Panc1 (cell line): Measurements from ENCODE around the gene MEX3D. TPM values are rescaled to one million over a fixed set of nuclear protein-coding genes. Genes with fewer than 3 reads are reported as not detected.
"Not testable (repeated sequence)": the region's sequence is repeated elsewhere in the genome, so short reads cannot be mapped to it uniquely, and the experiment has no call there.

Source experiments
- ATAC-seq: fragments of 200-7000 bp; cut with Tn5 transposase; 2 replicates; pipeline ENCODE4 v1.9.1; 2020; ENCODE audit warnings: mild to moderate bottlenecking, moderate library complexity
- BruUV-seq: library from RNA; stranded (reverse); fragments of 400-500 nt; replicated peaks from 2 replicates; lab custom pipeline; 2021; lab: Mats Ljungman, UMichigan
- CTCF ChIA-PET: fragments of 300-600 bp; sonication (Branson Sonifier 250); formaldehyde crosslinking; loops from one replicate; lab custom pipeline; 2022; ENCODE audit warnings: antibody characterized with exemption; lab: Charles Lee
- POLR2A ChIA-PET: fragments of 300-600 bp; sonication (Branson Sonifier 250); formaldehyde crosslinking; loops from one replicate; lab custom pipeline; 2022; ENCODE audit warnings: antibody characterized with exemption; lab: Charles Lee
- DNase-seq: peaks from one replicate; pipeline ENCODE4 v3.0.0-alpha.2; 2010; ENCODE audit warnings: low read depth, low spot score
- H3K27ac ChIP-seq: 2 replicates; pipeline ENCODE4 v1.5.1; 2011; ENCODE audit warnings: mild to moderate bottlenecking, low read length, inconsistent platforms
- H3K27me3 ChIP-seq: fragments of 200-500 bp; sonication (Bioruptor generic); 2 replicates; pipeline ENCODE4 v1.6.0; 2014; ENCODE audit warnings: low read length, inconsistent platforms; ENCODE audit not compliant: control insufficient read depth, insufficient read depth
- H3K36me3 ChIP-seq: fragments of 200-500 bp; sonication (Bioruptor generic); 2 replicates; pipeline ENCODE4 v1.5.1; 2014; ENCODE audit warnings: inconsistent platforms, mild to moderate bottlenecking, low read length, moderate library complexity; ENCODE audit not compliant: control insufficient read depth, insufficient read depth
- H3K4me1 ChIP-seq: 2 replicates; pipeline ENCODE4 v1.5.1; 2011; ENCODE audit warnings: inconsistent platforms, mild to moderate bottlenecking, low read length, moderate library complexity; ENCODE audit not compliant: control insufficient read depth, insufficient read depth
- H3K4me3 ChIP-seq, 2 experiments: 2 replicates each; pipeline ENCODE4 v1.5.1; 2011 to 2012; ENCODE audit warnings: low read depth in 2 of 2, low read length in 2 of 2, mild to moderate bottlenecking in 2 of 2, inconsistent platforms in 1 of 2, moderate library complexity in 1 of 2
- H3K9me3 ChIP-seq: fragments of 200-500 bp; sonication (Bioruptor generic); 2 replicates; pipeline ENCODE4 v1.5.1; 2014; ENCODE audit warnings: low read depth, mild to moderate bottlenecking, inconsistent platforms, low read length, moderate library complexity; ENCODE audit not compliant: control insufficient read depth, insufficient read depth
- CTCF ChIP-seq: fragments of 450-650 bp; IDR thresholded peaks from 2 replicates; pipeline ENCODE4 v1.5.1; 2017; ENCODE audit warnings: mild to moderate bottlenecking
- POLR2AphosphoS5 ChIP-seq: IDR thresholded peaks from 2 replicates; pipeline ENCODE4 v1.6.1; 2012; ENCODE audit warnings: mild to moderate bottlenecking, low read depth, low read length, moderate library complexity
- REST ChIP-seq, 2 experiments: IDR thresholded peaks; 2 replicates each; pipeline ENCODE4 v1.6.1; 2011 to 2012; ENCODE audit warnings: low read depth in 2 of 2, control low read depth in 1 of 2, low read length in 1 of 2, mild to moderate bottlenecking in 1 of 2, moderate library complexity in 1 of 2; ENCODE audit not compliant: insufficient read depth in 1 of 2
- SIN3A ChIP-seq: IDR thresholded peaks from 2 replicates; pipeline ENCODE4 v1.6.1; 2012; ENCODE audit warnings: low read depth, mild to moderate bottlenecking, low read length, moderate library complexity, borderline replicate concordance; ENCODE audit not compliant: insufficient read depth
- TCF7L2 ChIP-seq: IDR thresholded peaks from 2 replicates; pipeline ENCODE4 v1.6.1; 2011; ENCODE audit warnings: mild to moderate bottlenecking, low read depth, low read length, inconsistent platforms
- in situ Hi-C: cut with HindIII; loops from 2 replicates; pipeline ENCODE4 v1.10.0; 2016; ENCODE audit warnings: low sequenced_read_pairs, low pct_unique_long_range_greater_than_20kb
- intact Hi-C: fragments of 100-400 bp; cut with micrococcal nuclease; formaldehyde crosslinking; loops from one replicate; pipeline ENCODE4 v1.10.0; 2022; ENCODE audit not compliant: unreplicated experiment
- total RNA-seq: library from RNA; stranded (reverse); gene quantifications from one replicate; pipeline ENCODE4 v1.2.1, GENCODE V29; 2021; ENCODE audit not compliant: unreplicated experiment

The MEX3D gene
- total RNA-seq, 1 experiment from 2014 or later: 73.7 TPM

- Histone ChIP-seq H3K36me3 (no peaks in the 10 kb centered on the region), H3K4me1 (no peaks in the 10 kb centered on the region), H3K27me3 (no peaks in the 10 kb centered on the region), H3K9me3 (no peaks in the 10 kb centered on the region), H3K4me3 (no peak overlapping the region), H3K27ac (no peak overlapping the region)
- TF ChIP-seq SIN3A (no peak), POLR2AphosphoS5 (no peak), TCF7L2 (no peak), REST (IDR thresholded peaks at IDR 0.05; ENCODE audit: insufficient read depth in 1 of 2, low read depth in 2 of 2, low read length in 1 of 2) (no peak), CTCF (no peak)
- intact Hi-C loops: no loop called here
- ChIA-PET CTCF (no interaction called here), POLR2A (no interaction called here)
- in situ Hi-C loops: no loop called here
- DNase-seq (no peak), ATAC-seq (no peak)
- BruUV-seq: no TSS peak
Measured at GRCh38 chr19:1532003-1532402, 36.1 kb downstream of the MEX3D start.

GRCh38 chr19:1531587-1531986 is 36.5 kb downstream of the MEX3D start:
- in situ Hi-C loops (no loop called here), intact Hi-C loops (no loop called here)
- Histone ChIP-seq H3K27me3 (no peaks in the 10 kb centered on the region), H3K4me1 (no peaks in the 10 kb centered on the region), H3K9me3 (no peaks in the 10 kb centered on the region), H3K4me3 (no peak overlapping the region), H3K36me3 (no peaks in the 10 kb centered on the region), H3K27ac (no peak overlapping the region)
- POLR2A ChIA-PET: no interaction called here
- CTCF ChIA-PET: no interaction called here
- BruUV-seq: no TSS peak
- ATAC-seq: no peak
- DNase-seq: no peak
- no peak for TF ChIP-seq REST (IDR thresholded peaks at IDR 0.05; ENCODE audit: insufficient read depth in 1 of 2, low read depth in 2 of 2, low read length in 1 of 2)
- no peak for TF ChIP-seq TCF7L2
- no peak for TF ChIP-seq CTCF
- TF ChIP-seq SIN3A: no peak
- TF ChIP-seq POLR2AphosphoS5: no peak

GRCh38 chr19:1530856-1531255 is 37.3 kb downstream of the MEX3D start:
- POLR2A ChIA-PET, ATAC-seq, H3K9me3 ChIP-seq, H3K4me1 ChIP-seq, intact Hi-C loops, H3K36me3 ChIP-seq, CTCF ChIA-PET, H3K27ac ChIP-seq, H3K27me3 ChIP-seq, in situ Hi-C loops, DNase-seq, H3K4me3 ChIP-seq, BruUV-seq: not testable (repeated sequence)
